Uterine smooth muscle cell (primary cell): ENCODE data around the gene SIX3. TPM values are rescaled to one million over a fixed set of nuclear protein-coding genes. Genes with fewer than 3 reads are reported as not detected.

Source experiments
- total RNA-seq: library from RNA; depleted of rRNA; stranded (reverse); fragments of >200 nt; gene quantifications from 2 replicates; pipeline ENCODE4 v1.2.3, GENCODE V29; 2014

Gene SIX3
- total RNA-seq, result under 0.01 TPM in 1 of 2 replicates, not detected in the other

DNA sequence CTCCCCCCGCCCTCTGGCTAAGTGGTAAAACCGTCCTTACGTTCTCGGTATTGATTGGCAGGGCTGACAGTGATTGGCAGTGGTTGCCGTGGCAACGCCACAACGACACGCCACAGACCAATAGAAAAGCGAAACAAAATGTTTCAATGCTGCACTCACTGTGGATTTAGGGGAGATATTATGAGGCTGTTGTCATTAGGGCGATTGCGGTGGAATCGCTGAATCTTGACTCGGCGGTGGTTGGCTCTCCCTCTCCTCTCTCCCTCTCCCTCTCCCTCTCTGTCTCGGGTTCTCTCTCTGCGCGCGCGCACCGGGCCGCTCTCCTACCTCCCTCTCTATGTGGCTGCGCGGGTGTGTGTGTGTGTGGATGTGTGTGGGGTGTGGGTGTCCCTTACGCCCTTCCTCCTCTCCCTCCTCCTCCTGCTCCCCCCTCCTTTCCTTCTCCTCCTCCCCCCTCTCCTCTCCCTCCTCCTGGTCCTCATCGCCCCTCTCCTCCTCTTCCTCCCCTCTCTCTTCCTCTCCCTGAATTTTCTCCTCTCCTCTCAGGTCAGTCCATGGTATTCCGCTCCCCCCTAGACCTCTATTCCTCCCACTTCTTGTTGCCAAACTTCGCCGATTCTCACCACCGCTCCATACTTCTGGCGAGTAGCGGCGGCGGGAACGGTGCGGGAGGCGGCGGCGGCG, at the start of gene SIX3:
SIX3 (plus strand) TSS at position 152 of the 684 bp plus-strand sequence; CDS start at position 555, 403 bp downstream.

Other genes with a start within 250 kb of the SIX3 start
- 1.00 and 1.1 TPM in 2 replicates for gene SIX2, start 67.8 kb downstream of the SIX3 start, total RNA-seq